ENCODE results near the gene C3orf38.

DNA sequence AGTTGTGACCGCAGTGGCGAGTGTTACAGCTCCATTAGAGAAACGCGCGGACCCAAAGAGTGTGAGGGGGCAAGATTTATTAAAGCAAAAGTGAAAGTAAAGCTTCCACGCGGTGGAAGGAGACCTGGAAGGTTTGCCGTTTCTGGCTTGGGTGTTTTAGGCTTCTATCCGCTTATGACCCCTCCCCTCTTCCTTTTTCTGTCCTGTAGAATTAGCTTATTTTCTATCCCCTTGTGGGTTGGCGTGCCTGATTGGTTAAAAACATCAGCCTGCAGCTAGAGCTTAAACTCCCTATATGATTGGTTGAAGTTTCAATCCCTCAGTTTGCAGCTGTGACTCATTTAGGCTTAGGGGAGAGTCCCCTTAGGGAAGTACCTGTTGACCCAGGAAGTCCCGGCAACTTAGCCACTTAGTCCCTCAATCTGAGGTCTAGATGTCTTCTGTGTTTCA is 39.6 kb downstream of the C3orf38 start:
- TF ChIP-seq, protein P1, sequence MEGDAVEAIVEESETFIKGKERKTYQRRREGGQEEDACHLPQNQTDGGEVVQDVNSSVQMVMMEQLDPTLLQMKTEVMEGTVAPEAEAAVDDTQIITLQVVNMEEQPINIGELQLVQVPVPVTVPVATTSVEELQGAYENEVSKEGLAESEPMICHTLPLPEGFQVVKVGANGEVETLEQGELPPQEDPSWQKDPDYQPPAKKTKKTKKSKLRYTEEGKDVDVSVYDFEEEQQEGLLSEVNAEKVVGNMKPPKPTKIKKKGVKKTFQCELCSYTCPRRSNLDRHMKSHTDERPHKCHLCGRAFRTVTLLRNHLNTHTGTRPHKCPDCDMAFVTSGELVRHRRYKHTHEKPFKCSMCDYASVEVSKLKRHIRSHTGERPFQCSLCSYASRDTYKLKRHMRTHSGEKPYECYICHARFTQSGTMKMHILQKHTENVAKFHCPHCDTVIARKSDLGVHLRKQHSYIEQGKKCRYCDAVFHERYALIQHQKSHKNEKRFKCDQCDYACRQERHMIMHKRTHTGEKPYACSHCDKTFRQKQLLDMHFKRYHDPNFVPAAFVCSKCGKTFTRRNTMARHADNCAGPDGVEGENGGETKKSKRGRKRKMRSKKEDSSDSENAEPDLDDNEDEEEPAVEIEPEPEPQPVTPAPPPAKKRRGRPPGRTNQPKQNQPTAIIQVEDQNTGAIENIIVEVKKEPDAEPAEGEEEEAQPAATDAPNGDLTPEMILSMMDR (IDR thresholded peaks at IDR 0.05): no peak
- no peak for TF ChIP-seq EP300 (IDR thresholded peaks at IDR 0.05)
- TF ChIP-seq POLR2A (IDR thresholded peaks at IDR 0.05): no peak
